Right renal cortex interstitium (tissue), 3 donors: Measurements from ENCODE around the gene CCDC187. TPM values are rescaled to one million over a fixed set of nuclear protein-coding genes. Genes with fewer than 3 reads are reported as not detected.

Experiments
- DNase-seq, 3 donors: peaks; one replicate each; pipeline ENCODE4 v3.0.0-alpha.2; 2013; ENCODE audit warnings: low read depth in 3 of 3, low spot score in 2 of 3
- polyA plus RNA-seq, 3 donors: library from polyadenylated mRNA; unstranded; fragments of 120-200 nt; gene quantifications; one replicate each; pipeline ENCODE4 v1.2.1, GENCODE V29; 2013; ENCODE audit not compliant: insufficient read length in 3 of 3

The CCDC187 gene
- polyA plus RNA-seq, 3 donors, result 1.3 to 1.7 (median 1.4) TPM

GRCh38 chr9:136300866-136301265, 3.0 kb downstream of the CCDC187 start:
- DNase-seq, result no peak

- DNase-seq, result no peak
Observed at GRCh38 chr9:136300016-136300545, 3.8 kb downstream of the CCDC187 start.

GRCh38 chr9:136299541-136299940, 4.4 kb downstream of the CCDC187 start:
- no peak for DNase-seq

GRCh38 chr9:136299116-136299515, 4.8 kb downstream of the CCDC187 start:
- DNase-seq, result no peak

DNA sequence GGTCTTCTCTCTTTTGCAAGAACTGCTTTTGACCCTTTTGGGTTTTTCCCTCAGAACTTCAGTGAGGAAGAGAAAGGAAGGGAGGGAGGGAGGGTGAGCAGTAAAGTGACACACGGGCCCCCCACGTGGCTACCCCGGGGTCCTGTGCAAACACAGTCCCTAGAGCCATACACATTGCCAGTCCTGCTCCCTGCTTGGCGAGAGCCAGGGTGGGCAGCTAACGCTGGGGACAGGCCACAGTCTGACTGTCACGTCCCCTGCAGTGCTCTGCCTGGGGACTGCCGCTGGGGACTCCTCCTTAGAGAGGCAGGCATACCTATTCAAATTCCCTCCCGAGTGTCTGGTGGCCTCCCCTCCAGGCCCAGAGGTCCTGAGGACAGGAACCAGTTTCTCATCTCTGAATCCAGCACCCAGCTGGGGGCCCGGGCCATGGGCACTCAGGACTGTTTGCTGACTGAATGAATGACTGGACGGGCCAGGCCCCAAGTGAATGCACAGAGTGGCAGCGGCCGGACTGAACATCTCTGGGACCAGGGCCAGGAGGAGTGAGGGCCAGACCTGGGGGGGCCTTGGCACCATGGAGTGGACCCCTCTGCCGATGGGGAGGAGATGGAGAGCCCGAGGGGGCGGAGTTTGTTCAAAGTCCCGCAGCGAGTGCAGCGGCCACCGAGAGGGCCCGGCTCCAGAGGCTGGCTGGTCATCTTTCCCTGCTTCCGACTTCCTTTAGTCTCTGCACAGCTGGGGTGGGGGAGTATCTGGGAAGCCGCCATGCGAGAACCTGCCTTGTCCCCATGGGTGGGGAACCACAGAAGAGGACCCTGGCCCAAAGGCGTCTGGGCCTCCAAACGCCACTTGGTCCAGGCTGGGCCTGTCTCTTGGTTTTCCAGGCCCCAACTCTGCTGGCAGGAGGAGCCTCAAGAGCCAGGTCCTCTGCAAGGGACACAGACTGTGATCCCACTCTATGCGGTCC, 5.8 kb downstream of the CCDC187 start:
- no peak for DNase-seq

DNA sequence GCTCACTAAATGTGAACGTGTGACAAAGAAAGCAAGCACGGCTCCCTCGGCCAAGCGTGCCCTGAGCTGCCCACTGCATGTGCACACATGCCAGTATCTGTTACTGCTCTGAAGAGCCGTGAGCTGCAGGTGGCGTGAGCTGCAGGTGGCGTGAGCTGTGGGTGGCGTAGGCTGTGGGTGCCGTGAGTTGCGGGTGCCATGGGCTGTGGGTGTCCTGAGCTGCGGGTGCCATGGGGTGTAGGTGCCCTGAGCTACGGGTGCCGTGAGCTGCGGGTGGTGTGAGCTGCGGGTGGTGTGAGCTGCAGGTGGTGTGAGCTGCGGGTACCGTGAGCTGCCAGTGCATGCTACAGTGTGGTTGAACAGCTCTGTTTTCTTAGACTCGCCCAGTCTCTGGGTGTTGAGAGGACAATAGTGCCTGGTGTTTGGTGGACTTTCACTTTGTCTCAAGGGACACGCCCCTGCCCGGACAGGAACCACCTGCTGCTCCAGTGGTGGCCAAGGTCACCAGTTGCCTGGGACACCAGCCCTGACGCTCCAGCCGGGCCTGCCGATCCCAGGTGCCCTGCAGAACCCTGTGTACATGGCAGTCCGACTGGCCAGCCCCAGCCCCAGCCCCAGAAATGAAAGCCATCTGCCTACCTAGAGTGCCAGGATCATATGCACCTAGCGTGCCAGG, 6.7 kb downstream of the CCDC187 start:
- no peak for DNase-seq

DNA sequence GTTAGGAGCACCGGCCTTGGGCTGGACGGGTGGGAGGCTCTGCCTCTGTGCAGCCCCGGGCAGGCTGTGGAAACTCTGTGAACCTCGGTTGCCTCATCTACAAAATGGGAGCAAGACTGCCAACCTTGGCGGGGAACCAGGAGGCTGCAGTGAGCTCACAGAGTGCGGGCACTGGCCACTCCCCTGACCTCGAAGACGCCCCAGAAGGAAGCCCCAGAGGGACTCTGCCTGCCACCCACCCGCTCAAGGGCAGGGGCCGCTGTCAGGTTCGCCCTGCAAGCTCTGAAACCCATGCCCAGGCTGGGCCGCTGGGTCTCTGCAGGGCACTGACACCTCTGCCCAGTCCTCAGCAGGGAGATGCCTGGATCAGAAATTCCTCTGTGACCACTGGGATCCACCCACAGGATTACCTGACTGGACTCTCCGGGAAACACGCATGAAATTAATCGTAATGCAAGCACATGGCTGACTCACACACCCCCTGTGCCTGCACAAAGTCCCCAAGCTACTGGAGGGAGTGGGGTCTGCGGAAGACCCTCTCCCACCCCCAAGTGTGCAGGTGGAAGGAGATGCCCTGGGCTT, 7.4 kb downstream of the CCDC187 start:
- no peak for DNase-seq

DNA sequence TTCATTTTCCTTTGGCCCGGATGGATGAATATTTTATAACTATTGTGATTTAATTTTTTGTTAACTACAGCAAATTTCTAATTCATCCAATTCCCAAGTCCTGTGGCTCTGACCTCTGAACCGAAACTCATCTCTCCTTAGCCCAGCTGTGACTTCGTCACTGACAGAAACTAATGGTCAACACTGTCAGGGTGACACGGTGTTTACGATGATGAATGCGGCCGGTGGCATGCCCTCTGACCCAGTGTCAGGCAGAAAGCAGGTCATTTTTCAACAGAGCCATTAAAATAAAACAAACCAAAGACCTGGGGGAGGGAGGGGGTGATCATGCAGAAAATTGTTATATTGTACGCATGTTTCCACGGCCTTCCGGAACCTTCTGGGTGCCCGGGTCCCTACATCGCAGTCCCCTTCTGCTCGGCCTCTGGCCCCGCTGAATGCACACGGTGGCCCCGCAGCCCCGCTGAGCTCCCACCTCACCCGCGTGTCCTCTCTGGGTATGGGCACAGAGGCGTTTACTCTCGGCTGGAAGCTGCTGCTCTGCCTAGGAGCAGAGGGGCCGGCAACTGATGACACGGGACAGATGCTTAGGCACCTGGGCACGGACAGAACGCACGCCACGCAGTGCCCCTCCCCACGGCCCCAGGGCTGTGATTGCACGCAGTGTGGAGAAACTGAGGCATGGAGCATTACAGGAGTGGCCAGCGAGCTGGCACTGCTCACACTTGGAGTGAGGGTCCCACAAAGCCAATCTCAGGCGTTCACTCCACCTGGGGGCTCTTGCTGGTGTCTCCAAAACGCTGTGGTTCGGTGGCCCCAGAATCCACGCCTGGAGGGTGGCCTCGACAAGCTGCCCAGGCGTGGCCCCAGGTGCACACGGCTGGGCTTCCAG, 8.1 kb downstream of the CCDC187 start:
- DNase-seq, result peak in 1 of 3 donors; percentile 47

DNA sequence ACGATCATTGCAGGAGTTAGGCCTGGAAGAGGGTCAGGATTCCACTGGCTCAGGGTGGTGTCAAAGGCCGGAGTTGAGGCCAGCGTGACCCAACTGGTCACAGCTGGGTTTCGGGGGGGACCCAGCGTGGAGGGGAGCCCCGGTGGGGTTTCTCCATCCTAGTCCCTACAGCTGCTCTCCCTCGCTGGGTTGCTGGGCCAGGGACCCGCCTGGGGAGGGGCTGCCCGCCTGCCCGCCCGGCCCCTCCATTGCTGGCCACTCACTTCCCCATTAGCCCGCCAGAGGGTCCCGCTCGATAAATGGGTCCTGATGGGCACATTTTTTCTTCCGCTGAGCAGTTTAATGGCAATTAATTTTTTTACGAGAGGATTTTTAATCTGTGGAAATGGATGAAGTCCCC, 8.8 kb downstream of the CCDC187 start:
- DNase-seq, result no peak

DNA sequence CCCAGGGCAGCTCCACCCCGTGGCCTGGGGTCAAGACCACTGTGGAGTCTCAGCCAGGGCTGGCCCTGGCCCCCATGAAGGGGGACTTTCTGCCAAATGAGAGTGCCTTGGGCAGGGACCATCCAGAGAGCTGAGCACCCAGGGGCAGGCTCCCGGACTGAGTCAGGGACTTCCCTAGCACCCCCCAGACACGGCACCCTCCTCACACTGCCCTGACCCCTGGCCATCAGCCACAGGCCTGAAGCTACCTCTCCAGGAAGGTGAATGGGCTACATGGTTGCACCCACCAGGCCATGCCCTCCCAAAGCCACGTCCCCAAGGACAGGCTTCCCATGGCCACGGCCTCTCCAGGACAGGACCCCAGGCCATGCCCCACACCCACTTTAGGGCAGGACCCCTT, 9.5 kb downstream of the CCDC187 start:
- no peak for DNase-seq

- no peak for DNase-seq
Observed at GRCh38 chr9:136293476-136294077, 10.3 kb downstream of the CCDC187 start.

DNA sequence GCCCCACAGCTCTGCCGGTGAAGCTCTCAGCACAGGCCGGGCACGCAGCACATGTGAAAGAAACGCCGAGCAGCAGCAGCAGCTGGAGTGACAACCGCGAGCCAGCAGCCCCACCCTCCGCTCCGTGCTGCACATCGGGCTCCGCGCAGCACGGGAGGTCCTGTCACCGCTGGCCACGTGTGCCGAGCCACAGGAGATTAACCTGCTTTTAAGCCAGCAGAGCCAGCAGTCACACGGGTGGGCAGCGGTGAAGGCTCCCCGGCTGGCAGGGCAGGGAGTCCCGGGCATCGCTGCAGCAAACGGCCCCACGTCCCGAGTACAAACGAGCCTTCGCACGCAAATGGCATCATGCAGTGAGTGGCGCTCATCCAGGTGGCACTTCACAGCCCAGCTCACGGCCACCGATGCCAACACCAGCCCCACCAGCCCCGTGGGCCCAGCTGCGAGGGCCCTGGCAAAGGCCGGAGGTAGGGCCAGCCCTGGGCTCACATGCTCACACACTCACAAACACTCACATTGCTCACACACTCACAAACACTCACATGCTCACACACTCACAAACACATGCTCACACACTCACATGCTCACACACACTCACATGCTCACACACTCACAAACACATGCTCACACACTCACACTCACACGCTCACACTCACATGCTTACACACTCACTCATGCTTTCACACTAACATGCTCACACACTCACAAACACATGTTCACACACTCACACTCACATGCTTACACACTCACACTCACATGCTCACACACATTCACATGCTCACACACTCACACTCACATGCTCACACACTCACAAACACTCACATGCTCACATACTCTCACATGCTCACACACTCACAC, 11.1 kb downstream of the CCDC187 start:
- DNase-seq, result no peak

DNA sequence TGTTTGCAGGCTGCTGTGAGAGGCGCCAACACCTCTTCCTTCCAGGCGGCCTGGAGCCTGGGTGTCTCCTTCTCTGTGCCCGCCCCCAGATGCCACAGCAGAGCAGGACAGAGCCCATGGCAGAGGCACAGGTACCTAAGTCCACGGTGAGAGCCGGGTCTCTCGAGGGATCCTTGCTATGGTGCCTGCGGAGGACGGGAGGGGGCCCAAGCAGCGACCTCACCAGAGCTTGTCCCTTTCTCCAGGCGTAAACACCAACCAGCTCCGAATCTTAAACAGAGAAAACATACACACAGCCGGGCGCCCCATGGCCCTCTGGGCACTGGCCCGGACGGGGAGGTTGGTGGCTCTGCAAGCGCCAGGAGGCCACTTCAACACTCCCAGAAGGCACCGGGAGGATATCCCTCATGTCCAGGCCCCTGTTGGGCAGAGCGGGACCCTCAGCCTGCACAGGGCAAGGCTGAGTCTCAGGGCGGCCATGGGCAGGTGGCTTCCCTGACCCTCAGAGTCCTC, 11.8 kb downstream of the CCDC187 start:
- no peak for DNase-seq

DNA sequence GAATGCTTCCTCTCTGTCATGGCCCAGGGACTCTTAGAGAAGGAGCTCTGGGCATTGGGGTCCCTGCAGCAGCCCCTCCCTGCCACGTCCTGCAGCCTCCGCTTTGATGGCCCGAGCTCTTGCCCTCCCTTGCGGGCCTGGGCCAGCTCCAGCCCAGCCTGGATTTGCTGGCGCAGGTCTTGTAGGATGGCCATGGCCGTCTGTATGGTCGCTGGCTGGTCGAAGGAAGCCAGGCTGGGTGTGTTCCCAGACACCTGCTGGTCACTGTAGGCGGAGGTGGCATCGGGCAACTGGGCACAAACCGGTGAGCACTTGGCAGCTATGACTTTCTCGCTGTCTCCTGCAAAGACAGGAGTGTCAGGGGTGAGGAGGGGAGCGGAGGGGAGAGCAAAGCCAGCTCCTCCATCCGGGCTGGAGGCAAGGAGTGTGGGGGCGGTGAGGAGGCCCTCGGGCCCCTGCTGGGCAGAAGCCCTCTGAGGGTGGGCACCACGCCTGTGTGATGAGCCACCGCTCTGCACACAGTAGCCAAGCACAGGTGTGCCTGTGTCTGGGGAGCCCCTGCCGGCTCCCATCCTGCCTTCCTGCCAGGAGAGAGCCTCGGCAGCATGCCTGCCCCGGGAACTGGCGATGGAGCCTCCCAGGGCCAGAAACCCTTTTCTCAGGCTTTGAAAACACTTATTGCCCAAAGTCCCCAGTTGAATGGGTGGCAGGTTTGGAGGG, 12.4 kb downstream of the CCDC187 start:
- no peak for DNase-seq

DNA sequence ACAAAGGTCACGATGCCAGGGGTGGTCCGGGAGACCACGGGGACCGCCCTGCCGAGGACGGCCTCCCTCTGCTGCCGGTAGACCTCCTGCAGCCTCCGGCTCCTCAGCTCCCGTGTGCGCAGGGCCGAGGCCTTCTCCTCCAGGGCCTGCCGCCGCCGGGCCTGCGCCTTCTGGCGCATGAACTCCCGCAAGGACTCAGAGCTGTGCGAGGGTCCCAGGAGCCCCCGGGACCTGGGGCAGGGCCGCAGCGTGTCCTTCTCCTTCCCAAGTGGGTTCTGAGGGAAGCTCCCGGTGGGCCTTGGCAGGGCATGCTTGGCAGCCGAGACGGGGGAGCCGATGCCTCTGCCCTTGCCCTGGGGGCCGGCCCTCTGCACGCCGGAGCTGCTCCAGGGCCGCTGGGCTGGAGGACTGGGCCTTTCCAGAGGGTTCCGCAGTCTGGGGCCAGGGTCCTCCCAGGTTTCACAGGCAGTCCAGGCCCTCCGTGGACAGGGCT, 13.3 kb downstream of the CCDC187 start:
- no peak for DNase-seq

GRCh38 chr9:136289651-136290507, 14.0 kb downstream of the CCDC187 start:
- no peak for DNase-seq
